GM18870 (cell line): ENCODE data around the gene PHEX.
A peak's percentile ranks its signal among the peaks of the same experiment; 100 is the strongest.

Source experiments
- ATAC-seq: cut with Tn5 transposase; IDR thresholded peaks from one replicate; pipeline ENCODE4 v1.9.1; 2021; ENCODE audit warnings: moderate library complexity; ENCODE audit not compliant: unreplicated experiment

PHEX gene

DNA sequence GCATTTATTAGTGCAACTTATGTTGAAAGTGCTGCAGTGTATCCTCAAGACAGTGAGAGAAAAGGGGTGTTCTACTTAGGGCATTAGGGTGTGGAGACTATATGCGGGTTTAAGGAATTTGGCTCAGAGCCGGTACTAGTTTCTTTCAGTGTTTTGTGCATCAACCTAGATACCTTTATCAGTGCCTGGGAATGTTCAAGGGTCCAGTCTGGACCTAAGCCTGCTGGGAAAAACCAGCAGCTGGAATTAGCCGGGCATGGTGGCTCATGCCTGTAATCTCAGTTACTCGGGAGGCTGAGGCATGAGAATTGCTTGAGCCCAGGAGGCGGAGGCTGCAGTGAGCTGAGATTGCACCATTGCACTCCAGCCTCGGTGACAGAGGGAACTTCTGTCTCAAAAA is 7.4 kb downstream of the PHEX start:
- ATAC-seq = no peak

DNA sequence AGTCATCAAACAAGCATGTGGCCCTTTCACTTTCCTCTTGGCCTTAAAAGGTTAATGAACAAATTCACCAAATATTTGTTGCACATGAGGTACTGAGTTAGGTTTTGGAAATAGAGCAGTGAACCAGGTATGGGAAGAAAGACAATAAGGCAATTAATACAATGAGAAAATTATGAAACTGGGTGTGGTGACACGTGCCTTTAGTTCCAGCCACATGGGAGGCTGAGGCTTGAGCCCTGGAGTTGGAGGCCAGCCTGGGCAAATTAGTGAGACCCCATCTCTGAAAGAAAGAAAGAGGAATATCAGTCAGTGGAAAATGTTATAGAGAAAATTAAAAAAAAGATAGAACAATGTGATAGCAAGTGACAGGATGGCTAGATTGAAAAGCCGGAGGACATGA is 8.1 kb downstream of the PHEX start:
- no peak for ATAC-seq

DNA sequence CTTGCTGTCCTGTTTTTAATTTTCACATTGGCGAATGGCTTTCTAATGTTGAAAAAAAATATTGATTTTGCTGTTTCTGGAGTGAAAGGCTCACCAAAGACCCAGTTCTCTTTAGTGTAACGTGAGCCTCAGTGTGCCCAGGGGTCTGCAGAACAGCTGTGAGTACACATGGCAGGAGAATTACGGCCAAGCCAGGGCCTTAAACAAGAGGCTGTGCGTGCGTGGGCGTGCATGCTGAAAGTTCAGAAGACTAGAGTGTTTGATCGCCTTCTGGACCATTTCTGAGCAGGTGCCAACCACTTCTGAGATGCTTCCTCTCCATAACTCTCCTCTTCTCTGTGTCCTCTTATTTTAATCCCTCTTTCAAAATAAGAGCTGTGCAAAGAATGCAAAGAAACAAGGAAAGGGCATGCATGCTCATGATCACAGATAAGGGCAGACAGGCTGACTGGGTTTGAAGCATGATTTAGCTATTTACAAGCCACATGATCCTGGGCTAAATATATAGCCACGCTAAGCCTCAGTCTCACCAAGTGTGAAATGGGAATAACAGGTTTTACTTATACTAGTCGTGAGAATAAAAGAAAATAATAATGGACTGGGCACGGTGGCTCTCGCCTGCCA is 9.9 kb downstream of the PHEX start:
- no peak for ATAC-seq

DNA sequence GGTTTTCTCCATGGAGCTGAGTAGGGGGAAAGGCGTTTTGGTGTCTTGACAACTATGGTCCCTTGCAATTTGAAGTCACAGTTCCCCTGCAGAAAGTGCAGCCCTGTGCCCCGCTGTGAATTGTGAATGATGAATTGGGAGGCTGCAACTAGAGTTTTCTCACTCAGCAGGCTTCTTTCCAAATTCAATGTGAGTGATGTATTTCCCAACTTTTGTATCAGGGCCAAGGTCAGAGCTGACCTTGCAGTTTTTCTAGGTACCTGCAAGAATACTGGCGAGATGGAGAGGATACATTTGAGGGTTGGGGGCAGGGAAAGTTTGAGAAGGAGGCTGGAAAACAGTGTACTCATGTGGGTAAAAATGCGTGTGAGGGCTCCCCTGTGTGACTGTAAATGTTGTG is 11.7 kb downstream of the PHEX start:
- ATAC-seq = no peak

DNA sequence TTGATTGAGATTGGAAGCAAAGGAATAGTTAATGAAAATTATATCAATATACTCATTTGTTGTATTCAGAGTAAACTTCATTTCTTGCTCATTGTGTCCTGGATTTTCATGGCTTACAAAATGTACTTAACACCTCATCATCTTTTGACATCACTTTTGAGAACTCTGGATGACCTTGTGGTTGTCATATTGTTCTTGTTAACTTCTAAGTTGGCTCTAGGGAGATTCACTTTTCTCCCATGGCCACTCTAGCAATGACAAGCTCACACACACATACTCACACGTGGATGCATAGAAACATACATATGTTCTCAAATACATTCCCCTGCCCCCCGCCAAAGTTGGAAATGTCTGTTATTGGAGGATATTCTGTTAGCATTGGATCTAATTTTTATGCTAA is 15.3 kb downstream of the PHEX start:
- ATAC-seq = no peak

DNA sequence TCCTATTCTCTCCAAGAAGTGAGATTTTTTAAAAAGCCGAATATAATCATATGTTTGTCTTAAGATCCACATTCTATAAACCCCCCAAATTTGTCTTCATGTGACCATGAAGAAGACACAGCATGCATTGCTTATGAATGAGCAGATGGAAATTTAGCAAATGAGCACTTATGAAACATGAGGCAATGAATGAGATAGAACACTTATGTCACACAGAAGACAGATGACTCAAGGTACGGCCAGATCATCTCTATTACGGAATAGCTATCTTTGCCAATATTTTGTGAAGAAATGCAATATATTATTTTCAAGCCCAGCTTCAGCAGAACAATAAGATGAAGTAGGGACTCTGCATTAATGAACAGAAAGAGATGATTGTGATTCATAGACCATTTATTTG is 21.4 kb downstream of the PHEX start:
- no peak for ATAC-seq

GRCh38 chrX:22056235-22056634 is 24.1 kb downstream of the PHEX start:
- ATAC-seq = no peak

DNA sequence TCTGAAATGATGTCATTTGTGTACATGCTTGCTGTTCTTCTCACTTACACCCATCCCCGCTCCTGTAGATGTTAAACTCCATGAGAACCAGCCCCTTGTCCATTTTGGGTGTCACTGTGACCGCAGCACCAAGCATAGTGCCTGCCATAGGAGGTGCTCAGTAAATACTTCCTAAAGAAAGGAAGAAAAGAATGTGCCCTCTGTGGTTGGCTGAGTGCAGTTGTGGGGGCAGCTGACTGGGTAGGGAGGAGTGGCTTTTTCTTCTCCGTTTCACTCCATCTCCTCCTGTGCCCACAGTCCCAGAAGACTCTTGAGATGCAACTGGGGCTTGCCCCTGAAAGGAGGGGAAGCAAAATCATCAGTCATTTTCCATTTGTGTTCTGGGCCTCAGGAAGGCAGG is 25.5 kb downstream of the PHEX start:
- ATAC-seq = no peak

GRCh38 chrX:22059775-22060174 is 27.6 kb downstream of the PHEX start:
- no peak for ATAC-seq

DNA sequence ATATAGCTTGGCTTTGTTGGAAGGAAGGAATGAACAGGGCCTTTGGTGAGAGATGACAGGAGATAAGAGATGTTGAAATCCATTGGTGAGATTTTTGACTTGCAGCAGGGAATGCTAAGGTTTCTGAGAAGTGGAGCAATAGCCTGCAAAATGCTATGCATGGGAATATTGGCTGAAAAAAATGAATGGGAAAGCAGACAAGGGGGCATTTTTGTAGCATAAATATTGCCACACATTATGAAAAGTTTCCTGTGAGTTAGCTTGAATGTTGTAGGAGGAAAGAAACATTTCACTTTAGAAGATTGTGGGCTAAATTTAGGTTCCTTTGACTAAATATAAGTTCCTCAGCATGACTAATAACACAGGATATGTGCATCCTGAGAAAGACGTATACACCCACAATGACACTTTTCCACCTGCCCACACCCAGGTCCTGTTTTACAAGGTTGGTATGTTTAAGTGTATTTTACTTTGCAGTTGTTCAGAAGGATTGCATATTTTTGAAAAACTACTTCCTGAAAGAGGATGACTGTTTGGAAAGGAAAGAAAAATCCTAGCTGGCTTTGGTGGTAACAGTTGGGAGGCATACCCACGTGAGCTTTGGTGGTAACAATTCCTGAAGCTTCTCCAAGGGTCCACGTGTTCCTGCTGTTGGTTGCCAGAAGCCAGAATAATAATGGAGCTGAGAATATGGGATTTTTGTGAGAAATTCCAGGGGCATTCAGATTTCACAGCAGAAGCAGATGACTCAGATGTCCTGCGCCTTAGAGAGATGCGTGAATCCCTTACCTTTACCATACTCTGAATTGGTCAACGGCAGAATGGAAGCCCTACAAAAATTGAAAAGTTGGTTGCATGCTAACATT is 28.5 kb downstream of the PHEX start:
- ATAC-seq = peak; percentile 56

DNA sequence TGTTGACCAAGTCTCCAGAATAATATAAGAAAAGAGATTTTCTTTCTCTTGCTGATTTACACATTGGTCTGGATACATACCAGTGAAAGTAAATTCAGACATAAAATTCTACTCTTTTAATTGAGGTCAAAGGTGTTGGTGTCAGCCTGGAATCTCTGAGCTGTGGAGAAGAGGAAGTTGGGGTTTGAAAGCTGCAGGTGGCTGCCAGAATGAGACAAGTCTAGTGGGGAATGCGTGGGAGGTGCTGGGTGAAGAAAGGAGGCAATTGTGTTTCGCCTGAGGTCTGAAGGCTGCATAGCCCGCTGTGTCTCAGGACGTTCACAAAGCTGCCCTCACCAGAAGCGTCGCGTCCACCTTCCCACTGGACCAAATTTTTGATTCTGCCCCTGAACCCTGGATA is 31.2 kb downstream of the PHEX start:
- peak; percentile 87 for ATAC-seq

GRCh38 chrX:22069586-22069985 is 37.5 kb downstream of the PHEX start:
- no peak for ATAC-seq

DNA sequence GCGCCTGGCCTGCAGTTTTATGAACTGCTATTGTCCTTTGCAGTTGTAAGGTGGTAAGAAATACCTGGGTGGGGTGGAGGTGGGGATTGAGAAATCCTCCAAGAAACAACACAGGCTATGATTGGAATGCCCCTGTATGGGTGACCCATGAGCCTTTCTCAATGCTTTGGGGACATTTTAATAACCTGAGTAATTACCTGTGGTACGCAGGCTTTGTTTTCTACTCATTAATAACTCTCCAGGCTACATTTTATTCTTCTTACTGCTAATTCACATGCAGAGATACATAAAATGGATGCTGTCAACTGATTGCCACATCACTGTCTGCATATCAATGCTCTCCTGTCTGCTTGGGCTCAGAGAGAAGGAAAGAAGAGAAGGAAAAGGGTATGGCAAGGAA is 41.8 kb downstream of the PHEX start:
- ATAC-seq = no peak

DNA sequence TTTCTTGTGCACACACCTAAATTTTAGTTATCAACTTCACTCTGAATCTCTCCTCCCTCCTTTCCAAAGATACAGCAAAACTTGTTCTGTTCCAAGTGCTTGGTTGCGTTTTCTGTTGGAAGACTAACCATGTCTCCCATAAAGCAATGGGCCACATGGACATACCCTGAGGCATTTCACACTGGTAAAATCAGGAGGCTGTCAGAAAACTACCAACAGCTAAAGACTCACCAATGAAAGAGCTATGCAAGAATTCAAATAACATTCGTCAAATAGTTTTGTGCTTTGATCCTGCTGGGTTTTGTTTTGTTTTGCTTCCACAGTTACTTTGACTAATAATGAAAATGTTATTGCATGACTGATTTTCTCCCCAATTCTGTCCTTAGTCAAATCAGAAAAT is 46.0 kb downstream of the PHEX start:
- no peak for ATAC-seq

DNA sequence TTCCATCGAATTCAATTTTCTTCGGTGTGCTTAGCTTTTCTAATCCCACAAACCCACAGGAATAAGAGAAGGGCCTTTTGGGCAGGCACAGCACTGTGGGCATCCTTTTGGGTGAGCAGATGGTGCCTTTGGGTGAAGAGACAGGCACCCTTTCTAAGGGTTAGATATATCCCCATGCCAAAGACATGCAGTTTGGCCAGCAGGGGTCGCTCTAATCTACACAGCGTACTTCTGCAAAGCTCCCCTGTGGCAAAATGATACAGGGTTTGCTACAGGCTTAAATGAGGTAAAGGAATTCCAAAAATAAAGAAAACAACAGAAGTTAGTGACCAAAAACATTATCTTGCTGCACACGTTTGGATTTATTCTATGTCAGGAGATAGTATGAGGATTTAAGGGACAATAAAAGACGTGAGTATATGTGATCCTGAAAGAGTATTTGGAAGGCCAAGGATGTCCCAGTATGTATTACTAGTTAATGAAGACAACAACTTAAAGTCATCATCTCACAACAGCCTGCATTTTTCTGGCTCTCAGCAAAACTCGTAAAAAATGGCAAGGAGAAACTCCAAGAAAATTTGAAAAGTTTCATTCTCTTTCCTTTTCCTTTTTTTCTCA is 49.5 kb downstream of the PHEX start:
- peak; percentile 81 for ATAC-seq

DNA sequence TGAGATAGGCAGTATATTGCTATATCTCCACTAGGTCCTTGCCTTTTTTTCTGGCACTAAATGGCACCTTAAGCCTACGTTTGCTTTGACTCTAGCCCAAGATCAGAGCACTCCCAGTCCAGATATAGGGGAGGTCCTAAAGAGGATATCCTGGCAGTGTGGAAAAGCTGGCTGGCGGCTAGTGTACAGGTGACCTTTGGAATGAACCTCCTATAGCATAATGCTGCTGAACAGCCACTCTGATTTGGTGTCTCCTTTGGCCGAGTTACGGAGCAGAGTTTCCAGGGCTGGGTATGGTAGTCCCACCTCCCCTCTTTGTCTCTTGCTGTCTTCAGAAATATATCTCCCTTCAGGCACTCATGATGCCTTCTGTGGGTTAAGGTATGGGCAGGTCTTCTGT is 53.9 kb downstream of the PHEX start:
- no peak for ATAC-seq

DNA sequence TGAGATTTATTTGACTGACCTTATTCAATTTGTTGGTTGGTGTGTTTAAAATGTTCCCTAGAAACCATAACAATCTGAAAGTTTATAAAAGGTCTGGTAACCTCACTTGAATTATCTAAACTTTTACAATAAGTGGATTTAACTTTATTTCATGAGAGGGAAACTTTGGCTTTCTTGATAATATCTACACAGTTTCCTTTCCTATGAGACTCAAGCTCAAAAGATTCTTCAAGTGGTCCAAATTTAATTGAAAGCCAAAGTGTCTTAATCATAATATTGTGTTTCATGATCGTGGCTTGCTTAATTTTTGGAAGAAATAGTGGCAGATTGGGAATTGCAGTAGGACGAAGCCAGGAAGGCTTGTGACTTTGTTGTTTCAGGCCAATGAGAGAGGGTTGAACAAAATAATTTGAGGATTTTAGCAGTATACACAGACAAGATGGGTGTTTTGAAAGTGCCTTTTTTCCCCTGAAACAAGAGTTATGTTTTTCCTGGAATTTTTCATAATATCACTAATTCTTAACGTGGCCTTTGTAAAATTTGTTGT is 55.0 kb downstream of the PHEX start:
- no peak for ATAC-seq

GRCh38 chrX:22088326-22088725 is 56.2 kb downstream of the PHEX start:
- no peak for ATAC-seq

GRCh38 chrX:22090181-22090580 is 58.1 kb downstream of the PHEX start:
- no peak for ATAC-seq

- ATAC-seq = no peak
These were observed 61.4 kb downstream of the PHEX start for GRCh38 chrX:22093550-22093949.

DNA sequence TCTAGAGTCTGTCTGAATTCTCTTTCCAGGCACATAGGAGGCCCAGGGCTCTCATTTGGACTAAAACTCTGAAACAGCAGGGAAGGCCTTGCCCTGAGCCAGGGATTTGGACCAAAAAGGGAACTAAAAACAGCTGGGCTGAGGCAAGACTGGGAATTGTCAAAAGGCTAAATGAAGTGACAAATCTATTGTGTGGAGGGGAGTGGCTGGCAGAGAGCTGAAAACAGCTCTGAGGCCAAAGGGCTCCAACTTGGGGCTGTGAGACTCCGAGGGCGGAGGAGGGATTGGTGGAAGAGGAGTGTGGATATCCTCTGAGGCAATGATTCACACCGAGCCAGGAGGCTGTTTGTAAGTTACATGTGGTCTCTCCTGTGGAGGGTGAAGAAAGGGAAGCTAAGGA is 63.2 kb downstream of the PHEX start:
- ATAC-seq = no peak

GRCh38 chrX:22095856-22096255 is 63.7 kb downstream of the PHEX start:
- ATAC-seq = no peak
